ENCODE results near the gene CNTNAP2. TPM values are rescaled to one million over a fixed set of nuclear protein-coding genes. Genes with fewer than 3 reads are reported as not detected.

The CNTNAP2 gene
- total and polyA plus RNA-seq, 2 donors from 2014 or later, result 0.06 to 0.13 TPM

DNA sequence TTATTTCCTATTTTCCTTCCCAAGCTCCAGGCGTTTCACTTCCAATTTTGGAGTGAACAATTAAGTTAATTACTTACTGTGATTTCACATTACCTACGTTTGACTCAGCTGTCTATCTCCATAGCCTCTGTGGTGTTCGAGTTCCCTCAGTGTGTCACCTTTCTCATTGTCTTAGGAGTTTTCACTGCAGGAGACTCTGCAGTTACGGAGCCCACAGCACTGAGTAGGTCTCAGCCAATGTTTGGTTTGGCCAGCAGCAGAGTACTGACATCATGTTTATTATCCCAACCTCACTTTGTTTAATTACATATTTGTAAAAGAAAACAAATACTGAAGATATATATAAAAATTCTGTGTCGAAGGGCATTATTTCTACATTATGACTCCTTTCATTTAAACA is 1123.9 kb downstream of the CNTNAP2 start:
- no peaks in the 10 kb centered on the region for H3K9me3 ChIP-seq (ENCODE audit: control insufficient read depth in 2 of 3, insufficient read depth in 1 of 3, low read length in 3 of 3)
- H3K4me1 ChIP-seq (ENCODE audit: control insufficient read depth in 2 of 3, insufficient read depth in 2 of 3, low read depth in 1 of 3, low read length in 3 of 3), result no peaks in the 10 kb centered on the region
- H3K4me3 ChIP-seq (ENCODE audit: low read length in 3 of 3), result no peak overlapping the region
- DNase-seq (no peak), FAIRE-seq (no peak)
- H3K27me3 ChIP-seq (ENCODE audit: control insufficient read depth, insufficient read depth, low read length), result no peaks in the 10 kb centered on the region
- intact Hi-C loops (cut with DNase I), result no loop called here
- no peak overlapping the region for H3K27ac ChIP-seq (ENCODE audit: low read depth in 2 of 2, low read length in 2 of 2)
- TF ChIP-seq, protein P1, sequence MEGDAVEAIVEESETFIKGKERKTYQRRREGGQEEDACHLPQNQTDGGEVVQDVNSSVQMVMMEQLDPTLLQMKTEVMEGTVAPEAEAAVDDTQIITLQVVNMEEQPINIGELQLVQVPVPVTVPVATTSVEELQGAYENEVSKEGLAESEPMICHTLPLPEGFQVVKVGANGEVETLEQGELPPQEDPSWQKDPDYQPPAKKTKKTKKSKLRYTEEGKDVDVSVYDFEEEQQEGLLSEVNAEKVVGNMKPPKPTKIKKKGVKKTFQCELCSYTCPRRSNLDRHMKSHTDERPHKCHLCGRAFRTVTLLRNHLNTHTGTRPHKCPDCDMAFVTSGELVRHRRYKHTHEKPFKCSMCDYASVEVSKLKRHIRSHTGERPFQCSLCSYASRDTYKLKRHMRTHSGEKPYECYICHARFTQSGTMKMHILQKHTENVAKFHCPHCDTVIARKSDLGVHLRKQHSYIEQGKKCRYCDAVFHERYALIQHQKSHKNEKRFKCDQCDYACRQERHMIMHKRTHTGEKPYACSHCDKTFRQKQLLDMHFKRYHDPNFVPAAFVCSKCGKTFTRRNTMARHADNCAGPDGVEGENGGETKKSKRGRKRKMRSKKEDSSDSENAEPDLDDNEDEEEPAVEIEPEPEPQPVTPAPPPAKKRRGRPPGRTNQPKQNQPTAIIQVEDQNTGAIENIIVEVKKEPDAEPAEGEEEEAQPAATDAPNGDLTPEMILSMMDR (IDR thresholded peaks at IDR 0.05; ENCODE audit: borderline replicate concordance, extremely low read depth, insufficient read depth), result no peak
- no peaks in the 10 kb centered on the region for H3K36me3 ChIP-seq (ENCODE audit: control insufficient read depth in 2 of 3, insufficient read depth in 3 of 3, low read length in 3 of 3)
- H3K9ac ChIP-seq (ENCODE audit: low read length in 3 of 3), result no peak overlapping the region

DNA sequence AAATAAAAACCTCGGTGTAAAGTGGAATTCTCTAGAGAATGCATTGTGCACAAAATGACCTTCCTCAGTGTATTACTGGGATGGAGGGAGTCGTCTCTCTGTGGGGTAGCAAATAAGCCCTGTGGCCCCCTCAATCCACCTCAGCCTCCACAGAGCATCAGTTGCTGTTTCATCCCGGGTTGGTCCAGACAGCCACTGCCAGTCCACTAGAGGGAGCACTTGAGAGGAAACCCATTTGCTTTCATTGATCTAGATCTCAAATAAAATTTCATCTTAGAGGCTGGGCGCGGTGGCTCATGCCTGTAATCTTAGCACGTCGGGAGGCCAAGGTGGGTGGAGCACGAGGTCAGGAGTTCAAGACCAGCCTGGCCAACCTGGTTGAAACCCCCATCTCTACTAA is 1128.7 kb downstream of the CNTNAP2 start:
- Histone ChIP-seq H3K27ac (ENCODE audit: low read depth in 2 of 2, low read length in 2 of 2) (no peak overlapping the region), H3K4me1 (ENCODE audit: control insufficient read depth in 2 of 3, insufficient read depth in 2 of 3, low read depth in 1 of 3, low read length in 3 of 3) (no peaks in the 10 kb centered on the region), H3K36me3 (ENCODE audit: control insufficient read depth in 2 of 3, insufficient read depth in 3 of 3, low read length in 3 of 3) (no peaks in the 10 kb centered on the region), H3K9ac (ENCODE audit: low read length in 3 of 3) (no peak overlapping the region), H3K9me3 (ENCODE audit: control insufficient read depth in 2 of 3, insufficient read depth in 1 of 3, low read length in 3 of 3) (no peaks in the 10 kb centered on the region), H3K4me3 (ENCODE audit: low read length in 3 of 3) (no peak overlapping the region), H3K27me3 (ENCODE audit: control insufficient read depth, insufficient read depth, low read length) (no peaks in the 10 kb centered on the region)
- TF ChIP-seq, protein P1 (IDR thresholded peaks at IDR 0.05; ENCODE audit: borderline replicate concordance, extremely low read depth, insufficient read depth), result peak; percentile 64
- intact Hi-C loops (cut with DNase I), result no loop called here
- FAIRE-seq (no peak), DNase-seq (peak in 2 of 5 donors; percentile 3 to 16)

DNA sequence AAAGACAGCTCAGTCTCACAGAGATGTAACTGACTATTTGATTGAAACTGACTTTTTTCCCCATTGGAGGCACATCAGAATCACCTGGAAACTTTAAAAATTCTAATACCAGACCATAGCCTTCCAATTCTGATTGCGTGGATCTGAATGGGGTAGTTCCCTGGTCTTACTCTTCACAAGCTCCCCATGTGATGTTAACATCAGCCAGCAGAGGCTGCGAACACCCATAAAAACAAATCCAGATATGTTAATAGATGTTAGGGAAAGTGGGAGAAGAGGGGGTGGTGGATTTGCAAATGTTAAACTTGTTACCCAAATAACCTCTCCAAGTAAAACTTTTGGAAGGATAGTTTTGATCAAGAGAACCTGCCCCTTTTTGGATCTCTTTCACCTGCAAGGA is 1133.4 kb downstream of the CNTNAP2 start:
- TF ChIP-seq, protein P1 (IDR thresholded peaks at IDR 0.05; ENCODE audit: borderline replicate concordance, extremely low read depth, insufficient read depth), result no peak
- no peak overlapping the region for H3K4me3 ChIP-seq (ENCODE audit: low read length in 3 of 3)

DNA sequence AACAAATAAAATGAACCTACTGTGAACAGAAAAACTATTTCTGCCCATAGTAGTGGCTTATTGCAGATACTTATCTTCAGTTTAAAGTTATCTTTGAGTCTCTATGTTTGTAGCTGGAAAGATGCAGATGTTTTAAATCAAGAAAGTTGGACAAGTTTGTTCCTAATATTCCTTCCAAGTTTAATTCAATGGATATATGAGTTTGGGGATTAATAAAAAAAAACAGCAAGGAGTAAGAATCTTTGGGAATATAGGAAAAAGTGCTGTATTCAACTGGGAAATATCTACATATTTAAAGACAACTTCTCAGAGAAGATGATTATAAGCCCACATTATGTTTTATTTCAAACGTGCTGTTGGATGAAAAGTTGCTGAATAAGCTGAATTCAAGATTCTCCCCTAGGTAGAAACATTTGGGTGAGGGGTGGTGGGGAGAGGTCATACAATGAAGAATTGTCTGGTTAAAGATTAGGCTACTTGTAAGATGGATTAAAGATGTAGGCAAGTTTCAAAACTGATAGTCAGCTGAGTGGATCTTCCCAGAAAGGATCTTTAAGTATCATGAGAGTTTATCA is 1135.2 kb downstream of the CNTNAP2 start:
- Histone ChIP-seq H3K4me3 (ENCODE audit: low read length in 3 of 3) (no peak overlapping the region), H3K27me3 (ENCODE audit: control insufficient read depth, insufficient read depth, low read length) (no peaks in the 10 kb centered on the region), H3K27ac (ENCODE audit: low read depth in 2 of 2, low read length in 2 of 2) (no peak overlapping the region), H3K9me3 (ENCODE audit: control insufficient read depth in 2 of 3, insufficient read depth in 1 of 3, low read length in 3 of 3) (no peaks in the 10 kb centered on the region), H3K4me1 (ENCODE audit: control insufficient read depth in 2 of 3, insufficient read depth in 2 of 3, low read depth in 1 of 3, low read length in 3 of 3) (no peaks in the 10 kb centered on the region), H3K9ac (ENCODE audit: low read length in 3 of 3) (no peak overlapping the region), H3K36me3 (ENCODE audit: control insufficient read depth in 2 of 3, insufficient read depth in 3 of 3, low read length in 3 of 3) (no peaks in the 10 kb centered on the region)
- DNase-seq (no peak), FAIRE-seq (no peak)
- intact Hi-C loops (cut with DNase I), result no loop called here
- TF ChIP-seq, protein P1 (IDR thresholded peaks at IDR 0.05; ENCODE audit: borderline replicate concordance, extremely low read depth, insufficient read depth), result no peak

More for the DNA sequence above, 1133.4 kb downstream of the CNTNAP2 start:
- Histone ChIP-seq H3K4me1 (ENCODE audit: control insufficient read depth in 2 of 3, insufficient read depth in 2 of 3, low read depth in 1 of 3, low read length in 3 of 3) (no peaks in the 10 kb centered on the region), H3K9ac (ENCODE audit: low read length in 3 of 3) (no peak overlapping the region), H3K9me3 (ENCODE audit: control insufficient read depth in 2 of 3, insufficient read depth in 1 of 3, low read length in 3 of 3) (no peaks in the 10 kb centered on the region), H3K27ac (ENCODE audit: low read depth in 2 of 2, low read length in 2 of 2) (no peak overlapping the region), H3K36me3 (ENCODE audit: control insufficient read depth in 2 of 3, insufficient read depth in 3 of 3, low read length in 3 of 3) (no peaks in the 10 kb centered on the region), H3K27me3 (ENCODE audit: control insufficient read depth, insufficient read depth, low read length) (no peaks in the 10 kb centered on the region)
- FAIRE-seq, result no peak
- intact Hi-C loops (cut with DNase I), result no loop called here
- no peak for DNase-seq
